Measurements from ENCODE around the gene EDEM2.
"Not testable (repeated sequence)": the region's sequence is repeated elsewhere in the genome, so short reads cannot be mapped to it uniquely, and the experiment has no call there.

The EDEM2 gene, protein sequence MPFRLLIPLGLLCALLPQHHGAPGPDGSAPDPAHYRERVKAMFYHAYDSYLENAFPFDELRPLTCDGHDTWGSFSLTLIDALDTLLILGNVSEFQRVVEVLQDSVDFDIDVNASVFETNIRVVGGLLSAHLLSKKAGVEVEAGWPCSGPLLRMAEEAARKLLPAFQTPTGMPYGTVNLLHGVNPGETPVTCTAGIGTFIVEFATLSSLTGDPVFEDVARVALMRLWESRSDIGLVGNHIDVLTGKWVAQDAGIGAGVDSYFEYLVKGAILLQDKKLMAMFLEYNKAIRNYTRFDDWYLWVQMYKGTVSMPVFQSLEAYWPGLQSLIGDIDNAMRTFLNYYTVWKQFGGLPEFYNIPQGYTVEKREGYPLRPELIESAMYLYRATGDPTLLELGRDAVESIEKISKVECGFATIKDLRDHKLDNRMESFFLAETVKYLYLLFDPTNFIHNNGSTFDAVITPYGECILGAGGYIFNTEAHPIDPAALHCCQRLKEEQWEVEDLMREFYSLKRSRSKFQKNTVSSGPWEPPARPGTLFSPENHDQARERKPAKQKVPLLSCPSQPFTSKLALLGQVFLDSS

DNA sequence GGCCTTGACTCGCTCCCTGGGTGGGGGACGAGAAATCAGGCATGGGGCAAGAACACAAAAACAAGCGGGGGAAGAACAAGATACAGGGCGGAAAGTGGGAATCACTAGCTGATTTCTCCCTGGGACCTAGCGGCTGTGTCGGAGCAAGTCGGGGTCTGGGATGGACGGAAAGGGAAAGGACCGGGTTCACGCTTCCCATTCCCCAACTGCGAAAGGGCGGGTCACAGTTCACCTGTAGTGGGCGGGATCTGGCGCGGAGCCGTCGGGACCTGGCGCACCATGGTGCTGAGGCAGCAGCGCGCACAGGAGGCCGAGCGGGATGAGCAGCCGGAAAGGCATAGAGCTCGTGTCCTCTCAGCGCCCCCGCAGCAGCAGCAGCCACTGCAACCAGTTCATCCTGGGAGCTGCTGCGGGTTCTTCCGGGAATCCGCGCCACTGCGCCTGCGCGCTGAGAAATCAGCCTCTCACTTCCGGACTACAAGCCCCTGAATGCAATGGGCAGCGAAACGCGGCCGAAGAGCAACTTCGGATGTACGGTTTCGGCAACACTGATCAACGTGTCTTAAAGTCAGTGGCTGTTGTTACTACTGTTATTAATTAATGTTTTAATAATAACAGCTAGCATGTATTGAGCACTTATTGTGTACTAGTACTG is at the start of gene EDEM2:
Gene EDEM2 (minus strand): TSS at position 417 of the 655 bp plus-strand sequence. CDS start 78 bp downstream, at position 339.
- peak; percentile 56 for FAIRE-seq

DNA sequence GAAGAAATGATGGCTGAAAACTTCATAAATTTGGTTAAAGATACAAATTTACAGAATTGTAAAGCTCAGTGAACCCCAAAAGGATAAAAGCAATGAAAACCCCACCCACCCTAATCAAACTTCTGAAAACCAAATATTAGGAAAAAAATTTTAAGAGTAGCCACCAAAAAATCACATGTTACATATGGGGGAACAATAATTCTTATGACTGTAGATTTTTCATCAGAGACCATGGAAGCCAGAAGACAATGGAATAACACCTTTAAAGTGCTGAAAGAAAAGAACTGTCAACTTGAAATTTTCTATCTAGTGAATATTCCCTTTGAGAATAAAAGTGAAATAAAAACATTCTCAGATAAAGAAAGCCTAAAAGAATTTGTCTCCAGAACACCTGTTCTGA is 49.2 kb upstream of the EDEM2 start:
- no peak for FAIRE-seq

DNA sequence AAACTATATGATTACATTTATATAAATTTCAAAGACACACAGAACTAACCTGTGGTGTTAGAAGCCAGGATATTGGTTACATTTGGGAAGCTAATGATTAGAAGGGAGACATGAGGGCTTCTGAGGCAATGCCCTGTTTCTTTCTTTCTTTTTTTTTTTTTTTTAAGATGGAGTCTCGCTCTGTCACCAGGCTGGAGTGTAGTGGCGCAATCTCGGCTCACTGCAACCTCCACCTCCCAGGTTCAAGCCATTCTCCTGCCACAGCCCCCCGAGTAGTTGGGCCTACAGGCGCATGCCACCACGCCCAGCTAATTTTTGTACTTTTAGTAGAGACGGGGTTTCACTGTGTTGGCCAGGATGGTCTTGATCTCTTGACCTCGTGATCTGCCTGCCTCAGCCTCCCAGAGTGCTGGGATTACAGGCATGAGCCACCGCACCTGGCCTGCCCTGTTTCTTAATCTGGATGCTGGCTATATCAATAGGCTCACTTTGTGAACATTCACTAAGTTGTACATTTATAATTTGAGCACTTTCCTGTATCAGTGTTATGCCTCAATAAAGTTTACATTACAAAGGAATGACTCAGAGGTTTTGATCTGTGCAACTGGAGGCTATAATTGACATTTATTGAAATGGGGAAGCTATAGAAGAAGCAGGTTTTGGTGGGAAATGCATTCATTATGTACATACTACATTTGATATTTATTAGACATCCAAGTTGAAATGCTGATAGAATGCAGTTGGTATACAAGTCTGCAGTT is 46.1 kb upstream of the EDEM2 start:
- FAIRE-seq: not testable (repeated sequence)

DNA sequence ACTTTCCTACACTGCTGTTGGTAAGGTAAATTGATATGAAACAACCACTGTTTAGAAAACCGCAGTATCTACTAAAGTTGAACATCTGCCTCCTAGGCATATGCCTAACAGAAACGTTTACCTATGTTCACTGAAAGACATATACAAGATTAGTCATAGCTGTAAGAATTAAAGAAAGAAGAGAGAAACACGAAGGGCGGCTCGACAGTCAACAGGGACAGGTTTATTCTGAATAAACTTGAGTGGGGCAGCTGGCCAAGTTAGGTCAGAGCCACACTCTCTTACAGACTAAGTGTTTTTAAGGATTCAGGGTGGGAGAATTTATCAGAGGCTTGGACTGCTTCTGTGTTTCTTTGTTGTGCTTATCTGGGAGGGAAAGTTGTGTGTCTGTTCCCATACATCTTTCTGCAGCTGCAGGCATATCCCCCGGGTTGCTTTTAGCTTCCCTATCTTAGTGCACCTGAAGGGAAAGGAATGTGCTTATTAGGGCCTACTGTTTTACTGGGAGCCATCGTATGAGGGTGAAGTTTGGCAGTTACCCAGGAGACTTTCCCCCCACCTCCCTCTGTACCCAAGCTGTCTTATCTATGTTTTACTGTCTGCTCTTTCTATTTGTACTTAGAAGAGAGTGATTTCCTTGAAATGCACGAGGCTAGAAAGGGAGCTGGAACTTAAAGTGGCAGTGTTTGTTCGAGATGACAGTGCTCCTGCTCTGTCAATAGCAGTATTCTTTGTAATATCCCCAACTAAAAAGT is 45.2 kb upstream of the EDEM2 start:
- no peak for FAIRE-seq

DNA sequence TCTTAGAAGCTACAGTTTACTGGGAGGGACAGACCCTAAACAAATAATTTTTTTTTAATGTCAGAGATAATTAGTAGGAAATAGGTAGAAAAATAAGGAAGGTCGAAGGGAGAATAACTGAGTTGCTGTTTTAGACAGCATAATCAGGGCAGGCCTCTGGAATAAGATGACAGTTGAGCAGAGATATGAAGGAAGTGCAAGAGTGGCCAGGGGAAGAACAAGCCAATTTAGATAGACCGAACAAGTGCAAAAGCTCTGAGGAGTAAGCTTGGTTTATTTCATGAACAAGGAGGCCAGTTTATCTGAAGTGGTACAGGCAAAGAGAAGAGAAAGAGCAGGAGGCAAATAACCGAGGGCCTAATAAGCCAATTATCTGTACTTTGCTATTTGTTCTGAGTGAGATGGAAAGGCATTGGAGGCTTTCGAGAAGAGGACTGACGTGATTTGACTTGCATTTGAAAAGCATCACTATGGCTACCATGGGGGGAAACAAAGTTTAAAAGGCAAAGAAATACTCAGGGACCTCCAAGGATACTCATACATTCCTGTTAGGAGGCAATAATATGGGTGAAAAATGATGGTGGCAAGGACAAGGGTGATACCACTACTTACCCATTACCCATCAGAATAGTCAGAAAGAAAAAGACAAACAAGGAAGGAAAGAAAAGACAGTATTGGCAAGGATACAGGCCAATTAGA is 44.4 kb upstream of the EDEM2 start:
- FAIRE-seq: no peak

DNA sequence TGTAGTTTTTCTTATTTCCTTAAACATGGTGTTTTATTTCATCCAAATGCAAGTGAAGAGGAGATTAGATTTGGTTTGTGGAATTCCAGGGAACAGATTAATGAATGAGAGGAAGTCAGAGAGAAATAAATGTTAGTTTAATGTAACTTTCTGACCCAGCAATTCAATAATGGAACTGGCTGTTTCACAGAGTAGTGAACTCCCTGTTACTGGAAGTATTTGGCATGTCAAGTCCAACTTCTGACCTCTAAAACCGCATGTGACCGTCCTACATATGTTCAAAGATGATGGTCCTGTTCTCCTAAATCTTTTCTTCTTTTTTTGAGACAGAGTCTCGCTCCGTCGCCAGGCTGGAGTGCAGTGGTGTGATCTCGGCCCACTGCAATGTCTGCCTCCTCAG is 43.4 kb upstream of the EDEM2 start:
- FAIRE-seq: no peak

DNA sequence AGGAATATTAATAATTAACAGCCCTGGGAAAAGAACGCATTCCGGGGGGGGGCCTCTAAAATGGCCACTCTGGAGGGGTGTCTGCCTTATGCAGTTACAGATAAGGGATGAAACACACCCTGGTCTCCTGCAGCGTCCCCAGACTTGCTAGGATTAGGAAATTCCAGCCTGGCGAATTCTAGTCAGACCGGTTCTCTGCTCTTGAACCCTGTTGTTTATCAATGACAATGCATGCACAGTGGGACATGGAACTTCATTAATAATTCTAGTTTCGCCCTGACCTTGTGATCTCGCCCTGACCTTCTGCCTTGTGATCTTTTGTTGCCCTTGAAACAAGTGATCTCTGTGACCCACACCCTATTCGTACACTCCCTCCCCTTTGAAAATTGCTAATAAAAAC is 42.1 kb upstream of the EDEM2 start:
- not testable (repeated sequence) for FAIRE-seq

DNA sequence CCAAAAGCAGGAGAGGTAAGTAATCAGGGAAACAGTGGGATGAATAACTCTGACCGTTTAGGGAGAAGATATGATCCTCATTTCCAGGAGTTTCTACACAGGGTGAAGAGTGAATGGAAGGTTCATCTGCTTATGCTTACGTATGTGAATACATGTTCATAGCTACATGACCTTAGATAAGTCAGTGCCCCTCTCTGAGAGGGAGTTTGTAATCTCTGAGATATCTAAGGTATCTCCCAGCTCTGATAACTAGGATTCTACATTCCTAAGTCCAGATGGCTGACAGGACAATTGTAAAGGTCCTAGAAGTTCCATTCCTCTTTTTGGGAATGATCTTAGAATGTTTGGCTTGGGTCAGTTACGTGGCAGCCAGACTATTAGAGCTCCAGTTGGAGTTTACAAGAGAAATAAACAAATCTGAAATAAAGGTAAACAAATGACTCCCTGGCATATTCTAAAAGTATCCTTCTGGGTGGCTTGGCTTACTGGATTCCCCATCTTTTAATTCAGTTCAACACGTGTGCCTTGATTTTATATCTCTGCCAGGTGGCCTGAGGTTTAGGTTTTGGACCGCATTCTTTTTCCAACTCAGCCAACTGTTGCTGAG is 40.6 kb upstream of the EDEM2 start:
- FAIRE-seq: no peak

DNA sequence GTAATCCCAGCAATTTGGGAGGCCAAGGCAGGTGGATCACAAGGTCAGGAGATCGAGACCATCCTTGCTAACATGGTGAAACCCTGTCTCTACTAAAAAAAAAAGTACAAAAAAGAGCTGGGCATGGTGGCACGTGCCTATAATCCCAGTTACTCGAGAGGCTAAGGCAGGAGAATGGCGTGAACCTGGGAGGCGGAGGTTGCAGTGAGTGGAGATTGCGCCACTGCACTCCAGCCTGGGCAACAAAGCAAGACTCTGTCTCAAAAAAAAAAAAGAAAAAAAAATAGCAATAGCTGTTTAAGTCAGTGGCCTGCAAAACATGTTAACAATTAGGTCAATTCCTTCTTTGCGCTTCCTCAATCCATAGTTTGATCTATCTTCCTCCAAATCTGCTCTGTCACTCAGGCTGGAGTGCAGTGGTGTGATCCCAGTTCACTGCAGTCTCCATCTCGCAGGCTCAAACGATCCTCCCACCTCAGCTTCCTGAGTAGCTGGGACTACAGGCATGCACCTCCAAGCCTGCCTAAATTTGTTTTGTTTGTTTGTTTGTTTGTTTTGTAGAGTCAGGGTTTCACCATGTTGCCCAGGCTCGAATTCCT is 39.7 kb upstream of the EDEM2 start:
- not testable (repeated sequence) for FAIRE-seq

DNA sequence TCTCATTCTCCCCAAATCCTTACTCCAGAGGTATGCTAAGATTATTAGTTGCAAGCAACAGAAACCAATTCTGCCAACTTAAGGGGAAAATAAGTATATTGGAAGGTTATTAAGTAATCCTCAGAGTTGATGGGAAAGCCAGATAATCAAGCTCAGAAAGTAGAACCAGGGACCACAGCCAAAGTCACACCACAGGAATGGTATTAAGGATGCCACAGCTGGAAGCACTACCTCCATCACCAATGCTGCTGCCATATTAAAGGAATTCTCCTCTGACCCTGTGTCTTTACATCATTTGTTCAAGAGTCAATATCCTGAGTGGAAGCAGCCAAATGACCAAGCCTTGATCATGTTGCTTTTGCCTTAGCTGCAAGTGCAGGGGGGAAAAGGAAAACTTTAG is 34.6 kb upstream of the EDEM2 start:
- no peak for FAIRE-seq

DNA sequence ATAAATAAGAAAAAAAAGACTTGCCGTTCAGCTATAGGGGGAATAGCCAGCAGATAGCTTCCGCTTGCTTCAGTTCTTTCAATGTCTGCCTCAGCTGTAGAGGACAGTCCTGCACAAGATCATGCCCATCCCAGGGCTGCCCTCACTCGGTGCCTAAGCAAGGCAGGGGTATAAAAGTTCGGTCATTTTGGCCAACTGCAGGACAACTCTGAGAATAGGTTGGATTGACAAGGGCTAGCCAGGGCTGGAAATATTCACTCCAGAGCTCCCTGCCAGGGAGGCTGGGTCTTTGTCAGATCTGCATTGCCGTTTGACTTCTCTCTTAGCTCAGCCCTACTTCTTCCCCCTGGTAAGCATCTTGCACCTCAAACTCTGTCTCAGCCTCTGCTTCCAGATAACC is 33.1 kb upstream of the EDEM2 start:
- FAIRE-seq: no peak

DNA sequence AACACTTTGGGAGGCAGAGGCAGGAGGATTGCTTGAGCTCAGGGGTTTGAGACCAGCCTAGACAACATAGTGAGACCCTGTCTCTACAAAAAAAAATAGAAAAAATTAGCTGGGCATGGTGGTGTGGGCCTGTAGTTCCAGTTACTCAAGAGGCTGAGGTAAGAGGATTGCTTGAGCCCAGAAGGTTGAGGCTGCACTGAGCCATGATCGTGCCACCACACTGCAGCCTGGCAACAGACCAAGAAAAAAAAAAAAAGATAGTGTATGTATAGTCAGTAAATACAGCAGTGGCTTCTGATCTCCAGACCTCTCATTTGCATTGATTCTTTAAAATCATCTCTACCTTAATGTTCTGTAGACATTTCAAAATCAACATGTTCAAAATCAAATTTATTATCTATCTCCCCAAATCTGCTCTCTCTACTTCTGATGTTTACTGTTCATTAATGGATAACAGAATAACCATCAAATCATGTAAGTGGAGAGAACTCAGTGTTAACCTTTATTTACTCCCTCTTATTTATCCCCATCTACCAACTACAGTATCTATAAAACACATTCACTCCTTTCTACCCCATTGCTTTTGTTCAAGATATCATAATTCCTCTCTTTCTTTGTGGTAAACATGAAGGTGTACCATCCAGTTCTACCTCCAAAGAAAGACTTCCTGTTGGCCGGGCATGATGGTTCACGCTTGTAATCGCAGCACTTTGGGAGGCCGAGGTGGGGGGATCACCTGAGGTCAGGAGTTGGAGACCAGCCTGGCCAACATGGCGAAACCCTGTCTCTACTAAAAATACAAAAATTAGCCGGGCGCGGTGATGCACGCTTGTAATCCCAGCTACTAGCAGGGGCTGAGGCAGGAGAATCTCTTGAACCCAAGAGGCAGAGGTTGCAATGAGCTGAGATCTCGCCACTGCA is 32.4 kb upstream of the EDEM2 start:
- FAIRE-seq: no peak

DNA sequence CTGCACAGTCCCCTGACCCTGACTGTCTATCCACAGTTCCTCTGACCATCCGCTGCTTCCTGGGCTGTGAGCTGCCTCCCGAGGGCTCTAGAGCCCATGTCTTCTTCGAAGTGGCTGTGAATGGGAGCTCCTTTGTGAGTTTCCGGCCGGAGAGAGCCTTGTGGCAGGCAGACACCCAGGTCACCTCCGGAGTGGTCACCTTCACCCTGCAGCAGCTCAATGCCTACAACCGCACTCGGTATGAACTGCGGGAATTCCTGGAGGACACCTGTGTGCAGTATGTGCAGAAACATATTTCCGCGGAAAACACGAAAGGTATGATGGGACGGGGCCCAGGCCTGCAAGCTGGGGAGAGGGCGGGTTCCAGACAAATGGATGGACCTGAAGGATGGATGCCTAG is 29.0 kb upstream of the EDEM2 start:
- no peak for FAIRE-seq

DNA sequence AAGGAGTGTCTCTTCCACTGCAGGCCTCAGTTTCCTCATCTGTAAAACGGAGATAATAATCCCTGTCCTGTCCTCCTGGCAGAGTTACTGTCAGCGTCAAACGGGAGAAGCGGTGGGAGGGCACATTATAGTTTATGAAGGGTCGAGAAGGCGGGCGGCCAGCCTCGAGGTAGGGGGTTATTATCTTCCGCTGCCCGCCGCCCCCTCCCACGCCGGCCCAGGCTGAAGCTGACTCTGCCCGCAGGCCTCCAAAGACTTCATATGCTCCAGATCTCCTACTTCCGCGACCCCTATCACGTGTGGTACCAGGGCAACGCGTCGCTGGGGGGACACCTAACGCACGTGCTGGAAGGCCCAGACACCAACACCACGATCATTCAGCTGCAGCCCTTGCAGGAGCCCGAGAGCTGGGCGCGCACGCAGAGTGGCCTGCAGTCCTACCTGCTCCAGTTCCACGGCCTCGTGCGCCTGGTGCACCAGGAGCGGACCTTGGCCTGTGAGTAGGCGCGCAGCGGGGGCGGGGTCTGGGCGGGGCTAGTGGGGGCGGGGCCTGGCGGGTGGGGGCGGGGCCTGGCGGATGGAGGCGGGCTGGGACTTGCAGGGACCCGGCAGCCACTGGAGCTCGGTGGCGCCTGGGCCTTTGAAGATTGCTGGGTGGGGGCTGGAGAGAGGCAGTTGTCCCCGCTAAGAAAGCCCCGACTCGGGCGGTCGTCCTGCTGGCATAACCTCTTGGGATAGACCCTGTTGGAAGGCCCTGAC is 27.5 kb upstream of the EDEM2 start:
- no peak for FAIRE-seq

DNA sequence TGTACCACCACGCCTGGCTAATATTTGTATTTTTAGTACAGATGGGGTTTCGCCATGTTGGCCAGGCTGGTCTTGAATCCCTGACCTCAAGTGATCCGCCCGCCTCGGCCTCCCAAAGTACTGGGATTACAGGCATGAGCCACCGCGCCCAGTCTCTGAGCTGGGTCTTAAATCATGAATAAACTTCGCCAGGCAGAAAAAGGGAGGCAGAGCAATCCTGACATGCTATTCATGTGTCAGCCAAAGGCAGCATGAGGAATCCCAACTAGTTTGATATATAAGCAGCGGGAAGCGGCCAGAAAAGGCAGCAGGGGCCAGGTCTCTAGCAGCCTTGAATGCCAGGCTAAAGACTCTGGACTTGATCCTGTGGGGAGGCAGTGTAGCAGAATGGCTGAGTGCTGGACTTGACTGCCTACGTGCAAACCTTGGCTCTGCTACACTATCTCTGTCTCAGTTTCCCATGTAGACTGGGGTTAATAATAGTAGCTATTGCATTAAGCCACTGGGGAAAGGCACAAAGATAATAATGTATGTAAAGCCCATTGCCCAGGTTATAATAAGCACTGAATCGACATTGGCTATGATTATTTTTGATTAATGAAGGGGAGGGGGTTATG is 26.5 kb upstream of the EDEM2 start:
- no peak for FAIRE-seq

DNA sequence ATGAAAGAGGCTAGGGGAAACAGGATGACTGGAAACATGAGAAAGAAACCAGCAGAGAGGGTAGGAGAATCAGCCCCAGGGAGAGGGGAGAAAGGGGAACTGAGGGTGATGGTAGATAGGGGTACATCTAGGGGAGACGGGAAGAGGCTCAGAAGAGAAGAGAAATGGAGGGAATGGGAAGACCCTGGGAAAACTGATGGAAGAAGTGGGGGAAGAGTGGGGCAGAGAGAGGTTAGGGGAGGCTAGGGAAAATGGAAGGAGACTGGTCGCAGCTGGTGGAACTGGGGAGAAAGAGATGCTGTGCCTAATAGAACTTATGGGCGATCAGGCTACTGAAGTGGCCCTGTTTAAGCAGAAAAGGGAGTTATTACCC is 25.3 kb upstream of the EDEM2 start:
- no peak for FAIRE-seq

DNA sequence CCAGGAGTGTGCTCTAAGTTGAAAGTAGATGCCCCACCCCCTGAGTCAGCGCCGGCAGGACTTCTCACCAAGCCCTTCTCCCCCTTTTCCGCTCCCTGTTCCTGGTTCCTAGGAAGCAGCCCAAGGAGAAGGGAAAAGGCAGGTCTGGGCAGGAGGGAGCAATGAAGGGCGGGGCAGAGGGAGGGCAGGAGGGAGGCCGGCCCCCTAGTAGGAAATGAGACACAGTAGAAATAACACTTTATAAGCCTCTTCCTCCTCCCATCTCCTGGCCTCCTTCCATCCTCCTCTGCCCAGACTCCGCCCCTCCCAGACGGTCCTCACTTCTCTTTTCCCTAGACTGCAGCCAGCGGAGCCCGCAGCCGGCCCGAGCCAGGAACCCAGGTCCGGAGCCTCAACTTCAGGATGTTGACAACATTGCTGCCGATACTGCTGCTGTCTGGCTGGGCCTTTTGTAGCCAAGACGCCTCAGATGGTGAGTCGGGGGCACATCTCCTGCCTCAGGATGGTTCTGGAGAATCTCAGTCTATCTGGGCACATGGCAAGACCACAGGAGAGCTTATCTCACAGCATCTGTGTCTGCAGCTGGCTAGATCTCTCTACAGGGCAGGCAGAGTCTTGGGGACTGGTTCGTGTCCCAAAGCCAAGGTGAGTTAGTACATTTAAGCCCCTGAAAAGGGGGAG is 24.8 kb upstream of the EDEM2 start, which contains the start of gene PROCR:
Gene PROCR (plus strand): TSS at position 320 of the 681 bp plus-strand sequence. CDS start 83 bp downstream, at position 403.
- no peak for FAIRE-seq

DNA sequence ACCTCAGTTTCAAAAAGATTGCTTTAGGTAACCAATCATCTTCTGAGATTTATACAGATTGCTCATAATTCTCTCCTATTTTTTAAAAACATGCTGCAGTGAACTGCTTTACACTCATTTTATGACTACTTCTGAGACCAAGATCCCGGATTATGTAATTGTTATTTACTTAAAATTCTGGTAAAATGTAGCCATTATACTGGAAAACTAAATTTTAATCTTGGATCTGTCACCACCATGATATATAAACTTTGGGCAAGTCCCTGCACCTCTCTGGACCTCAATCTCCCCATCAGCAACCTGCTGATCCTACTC is 24.3 kb upstream of the EDEM2 start:
- FAIRE-seq: no peak

All from TTC549 (cell line).